HepG2 (cell line): ENCODE results near the gene MFSD6. TPM values are rescaled to one million over a fixed set of nuclear protein-coding genes. Genes with fewer than 3 reads are reported as not detected.

ENCODE experiments used
- ATAC-seq: fragments of 200-7000 bp; cut with Tn5 transposase; 3 replicates; pipeline ENCODE4 v1.9.1; 2020; ENCODE audit warnings: mild to moderate bottlenecking, moderate library complexity
- BruUV-seq: library from RNA; stranded (reverse); fragments of 400-500 nt; replicated peaks from 2 replicates; lab custom pipeline; 2021; lab: Mats Ljungman, UMichigan
- CTCF ChIA-PET: fragments of 300-600 bp; formaldehyde crosslinking; extraction: SDS; loops from one replicate; lab custom pipeline; 2021; ENCODE audit warnings: low total read pairs, inconsistent platforms, low intra/inter-chr PET ratio; lab: Yijun Ruan, JAX
- POLR2A ChIA-PET: fragments of 350-600 bp; sonication (Branson Sonifier 250); formaldehyde crosslinking; loops from one replicate; lab custom pipeline; 2020; ENCODE audit warnings: antibody characterized with exemption, inconsistent platforms; lab: Yijun Ruan, JAX
- DNase-seq: peaks from one replicate; pipeline ENCODE4 v3.0.0-alpha.2; 2015; ENCODE audit warnings: low spot score
- FAIRE-seq: peaks from 3 replicates; lab custom pipeline; 2011; peaks lifted over from hg19 to GRCh38; lab: Jason Lieb, UNC
- H2AFZ ChIP-seq: one replicate; pipeline ENCODE4 v1.6.1; 2011; ENCODE audit warnings: low read length, inconsistent platforms
- H3K27ac ChIP-seq: fragments of 300-600 bp; 3 replicates; pipeline ENCODE4 v1.8.0; 2011; ENCODE audit warnings: mixed run types, mild to moderate bottlenecking, mixed read lengths, low read length, inconsistent platforms; ENCODE audit not compliant: insufficient read depth; ENCODE audit errors: extremely low read length
- H3K27me3 ChIP-seq, 2 experiments: fragments of 200-600 bp in 1 of 2; 2 replicates in 1 of 2; 3 replicates in 1 of 2; pipeline versions ENCODE4 v1.6.0 to v1.8.0; 2011; ENCODE audit warnings: low read length in 2 of 2, mild to moderate bottlenecking in 2 of 2, moderate library complexity in 2 of 2, inconsistent platforms in 1 of 2; ENCODE audit not compliant: insufficient read depth in 2 of 2, control insufficient read depth in 1 of 2
- H3K36me3 ChIP-seq, 2 experiments: fragments of 200-600 bp in 1 of 2; replicated peaks in 1 of 2; 2 replicates in 1 of 2; 3 replicates in 1 of 2; pipeline versions ENCODE4 v1.5.1 to v1.8.0; 2011; ENCODE audit warnings: low read length in 2 of 2, inconsistent platforms in 1 of 2; ENCODE audit not compliant: insufficient read depth in 2 of 2, control insufficient read depth in 1 of 2
- H3K4me1 ChIP-seq: 2 replicates; pipeline ENCODE4 v1.5.1; 2012; ENCODE audit warnings: low read length, inconsistent platforms; ENCODE audit not compliant: insufficient read depth
- H3K4me2 ChIP-seq: 2 replicates; pipeline ENCODE4 v1.6.0; 2011; ENCODE audit warnings: low read depth, low read length, inconsistent platforms
- H3K4me3 ChIP-seq, 3 experiments: fragments of 200-600 bp in 1 of 3; sonication (generic), shearing (Covaris generic) in 1 of 3; replicated peaks in 1 of 3; 2 replicates each; pipeline ENCODE4 v1.5.1; 2011 to 2016; ENCODE audit warnings: low read length in 3 of 3, inconsistent platforms in 2 of 3, low read depth in 2 of 3, mild to moderate bottlenecking in 2 of 3, control low read depth in 1 of 3, mixed read lengths in 1 of 3; ENCODE audit not compliant: insufficient read depth in 1 of 3
- H3K79me2 ChIP-seq: one replicate; pipeline ENCODE4 v1.6.1; 2011; ENCODE audit warnings: low read length, inconsistent platforms; ENCODE audit not compliant: insufficient read depth
- H3K9ac ChIP-seq: 2 replicates; pipeline ENCODE4 v1.6.0; 2011; ENCODE audit warnings: mild to moderate bottlenecking, low read depth, low read length, inconsistent platforms; ENCODE audit not compliant: insufficient read depth
- H3K9me3 ChIP-seq: 2 replicates; pipeline ENCODE4 v1.5.1; 2012; ENCODE audit warnings: mild to moderate bottlenecking, low read length
- H4K20me1 ChIP-seq: 2 replicates; pipeline ENCODE4 v1.6.0; 2011; ENCODE audit warnings: inconsistent platforms, mild to moderate bottlenecking, low read length, moderate library complexity; ENCODE audit not compliant: insufficient read depth
- IRF2 ChIP-seq: IDR thresholded peaks from 2 replicates; pipeline ENCODE4 v1.6.1; 2018; ENCODE audit warnings: missing genetic modification reagents, missing compliant biosample characterization
- MEF2D ChIP-seq: sonication (generic); formaldehyde crosslinking; IDR thresholded peaks from 2 replicates; pipeline ENCODE4 v1.5.1; 2020; ENCODE audit warnings: mild to moderate bottlenecking, missing genetic modification reagents
- MXI1 ChIP-seq: IDR thresholded peaks from 3 replicates; pipeline ENCODE4 v1.6.1; 2012; ENCODE audit warnings: low read depth, low read length, inconsistent platforms, borderline replicate concordance
- PTBP1 ChIP-seq: fragments of 200-400 bp; formaldehyde crosslinking; IDR thresholded peaks from 2 replicates; pipeline ENCODE4 v1.6.1; 2018; ENCODE audit warnings: low read length, low read depth; ENCODE audit not compliant: poor library complexity, severe bottlenecking
- SNAI1 ChIP-seq: sonication (generic); formaldehyde crosslinking; IDR thresholded peaks from 2 replicates; pipeline ENCODE4 v1.5.0; 2020; ENCODE audit warnings: mild to moderate bottlenecking, missing genetic modification reagents, borderline replicate concordance
- SYNCRIP ChIP-seq: fragments of 200-400 bp; formaldehyde crosslinking; IDR thresholded peaks from 2 replicates; pipeline ENCODE4 v1.6.1; 2018; ENCODE audit warnings: mild to moderate bottlenecking, low read depth, low read length; ENCODE audit not compliant: insufficient read depth
- TBX2 ChIP-seq: sonication (generic); formaldehyde crosslinking; IDR thresholded peaks from 2 replicates; pipeline ENCODE4 v1.5.0; 2020; ENCODE audit warnings: missing genetic modification reagents, mild to moderate bottlenecking, borderline replicate concordance
- ZFP41 ChIP-seq: sonication (generic); formaldehyde crosslinking; IDR thresholded peaks from 2 replicates; pipeline ENCODE4 v1.4.0; 2020; ENCODE audit warnings: mild to moderate bottlenecking, missing genetic modification reagents, borderline replicate concordance
- ZNF549 ChIP-seq: sonication (generic); formaldehyde crosslinking; IDR thresholded peaks from 2 replicates; pipeline ENCODE4 v1.5.0; 2020; ENCODE audit warnings: missing genetic modification reagents
- ZNF550 ChIP-seq: sonication (generic); formaldehyde crosslinking; IDR thresholded peaks from 2 replicates; pipeline ENCODE4 v1.4.0; 2020; ENCODE audit warnings: mild to moderate bottlenecking, missing genetic modification reagents, borderline replicate concordance
- ZNF678 ChIP-seq: sonication (generic); formaldehyde crosslinking; IDR thresholded peaks from 2 replicates; pipeline ENCODE4 v1.4.0; 2020; ENCODE audit warnings: mild to moderate bottlenecking, missing genetic modification reagents
- WGBS: methylation state at CpG from one replicate; pipeline ENCODE4 v1.1.6; 2017; ENCODE audit warnings: low lambda C conversion rate; 5-methylcytosine and 5-hydroxymethylcytosine counted together
- in situ Hi-C: cut with HindIII; loops from 2 replicates; pipeline ENCODE4 v1.10.0; 2017; ENCODE audit warnings: low pct_unique_long_range_greater_than_20kb; ENCODE audit not compliant: extremely low pct_ligation_motif_present
- intact Hi-C: fragments of 100-400 bp; cut with micrococcal nuclease; formaldehyde crosslinking; loops from one replicate; pipeline ENCODE4 v1.10.0; 2022; ENCODE audit not compliant: unreplicated experiment
- polyA plus RNA-seq, 8 experiments: library from polyadenylated mRNA; depleted of rRNA in 3 of 8; stranded (reverse) in 7 of 8; unstranded in 1 of 8; fragments of >200 nt; fragmentation: Illumina TruSeq in 4 of 8; extraction: Trizol in 4 of 8; gene quantifications; 2 replicates each; pipeline versions ENCODE4 v1.2.1 to v1.2.3, GENCODE V29; 2011 to 2016; ENCODE audit warnings: low read depth in 4 of 8, missing spikeins in 1 of 8, mixed read lengths in 1 of 8; ENCODE audit not compliant: insufficient read depth in 1 of 8
- total RNA-seq, 5 experiments: library from RNA; depleted of rRNA; stranded (reverse); fragments of >200 nt; fragmentation: Illumina TruSeq; extraction: Trizol; gene quantifications; 2 replicates each; pipeline ENCODE4 v1.2.3, GENCODE V29; 2016; ENCODE audit warnings: low read depth in 1 of 5
- TF ChIP-seq, protein P1 (sequence below): IDR thresholded peaks from 2 replicates; pipeline ENCODE4 v1.6.1; 2016; ENCODE audit warnings: low read depth, control low read depth
- TF ChIP-seq, protein P2 (sequence below), 2 experiments: fragments of 450-650 bp in 1 of 2; sonication (generic) in 1 of 2; formaldehyde crosslinking; IDR thresholded peaks; 2 replicates each; pipeline versions ENCODE4 v1.5.0 to v1.8.0; 2020 to 2022; ENCODE audit warnings: mild to moderate bottlenecking in 1 of 2, missing genetic modification reagents in 1 of 2
- TF ChIP-seq, protein P3 (sequence below): sonication (generic); formaldehyde crosslinking; IDR thresholded peaks from 2 replicates; pipeline ENCODE4 v1.4.0; 2020; ENCODE audit warnings: missing genetic modification reagents
- TF ChIP-seq, protein P4 (sequence below): sonication (generic); formaldehyde crosslinking; IDR thresholded peaks from 2 replicates; pipeline ENCODE4 v1.8.0; 2022; ENCODE audit warnings: missing genetic modification reagents, low read depth, mild to moderate bottlenecking, borderline replicate concordance

MFSD6 gene
- total and polyA plus RNA-seq, 2 of the 13 experiments (the other 11 are each of a cell fraction or from before 2014, with no cell fraction given), result 0.92 to 1.4 TPM

DNA sequence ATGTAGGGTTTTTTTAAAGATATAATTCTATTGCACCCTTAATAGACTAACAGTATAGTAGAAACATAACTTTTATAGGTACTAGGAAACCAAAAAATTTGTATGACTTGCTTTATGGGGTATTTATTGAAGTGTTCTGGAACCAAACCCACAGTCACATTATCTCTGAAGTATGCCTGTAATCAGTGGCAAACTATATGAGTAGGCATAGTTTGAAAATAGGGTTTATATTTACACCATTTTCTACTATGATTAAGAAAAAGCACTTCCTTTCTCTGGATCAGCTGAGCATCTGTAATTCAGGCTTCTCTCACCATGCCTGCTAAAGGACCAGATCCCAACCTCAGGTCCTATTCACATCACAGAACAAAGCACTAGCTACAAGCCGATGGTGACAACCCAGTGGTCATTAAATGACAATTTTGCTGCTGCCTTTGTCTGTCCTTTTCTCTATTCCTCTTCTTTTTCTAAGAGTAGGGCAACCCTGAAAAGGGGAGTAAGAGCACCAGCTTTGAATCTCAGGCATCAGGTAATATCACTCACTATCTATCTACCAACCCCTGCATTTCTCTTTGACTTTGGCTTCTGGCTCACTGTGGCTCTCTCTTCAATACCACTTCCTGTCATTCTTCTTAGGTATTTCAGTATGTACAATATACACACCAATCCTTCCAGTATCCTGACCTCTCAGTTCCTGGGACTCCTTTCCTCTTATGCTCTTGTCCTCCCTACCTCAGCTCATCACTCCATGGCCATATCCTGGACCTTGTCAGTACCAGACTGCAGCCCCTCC lies 112.0 kb downstream of the MFSD6 start:
- CTCF ChIA-PET, result no interaction called here

DNA sequence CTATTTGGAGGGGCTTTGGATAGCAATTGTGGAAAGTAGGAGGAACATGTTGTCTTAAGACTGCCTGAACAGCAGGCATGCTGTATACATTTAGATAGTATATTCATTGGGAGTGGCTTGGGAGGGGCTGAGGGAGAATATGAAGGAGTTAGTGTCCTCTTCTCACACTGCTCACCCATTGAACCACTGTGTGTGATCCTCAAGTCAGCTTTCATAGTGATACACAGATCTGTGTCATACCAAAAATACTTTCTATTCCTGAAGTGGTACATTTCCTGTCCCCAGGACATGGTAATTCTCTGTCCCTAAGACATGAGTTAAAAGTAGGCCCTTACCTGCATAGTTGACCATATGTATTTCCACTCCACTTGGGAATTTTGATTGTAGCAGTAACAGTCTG lies 116.8 kb downstream of the MFSD6 start:
- intact Hi-C loops, result no loop called here
- peaks cover 25% of the 10 kb centered on the region for H3K4me1 ChIP-seq
- no peaks in the 10 kb centered on the region for H3K79me2 ChIP-seq
- H3K9ac ChIP-seq, result no peak overlapping the region
- no peak overlapping the region for H3K27ac ChIP-seq
- ChIA-PET CTCF (no interaction called here), POLR2A (no interaction called here)
- H3K9me3 ChIP-seq, result no peaks in the 10 kb centered on the region
- H2AFZ ChIP-seq, result no peak overlapping the region
- H3K36me3 ChIP-seq, result no peaks in the 10 kb centered on the region; a peak in 1 of 5 replicates
- ATAC-seq (no peak), FAIRE-seq (no peak), DNase-seq (no peak)
- no TSS peak for BruUV-seq
- H3K4me3 ChIP-seq, result no peak overlapping the region
- no peaks in the 10 kb centered on the region for H4K20me1 ChIP-seq
- no peak overlapping the region for H3K4me2 ChIP-seq
- no peaks in the 10 kb centered on the region for H3K27me3 ChIP-seq
- in situ Hi-C loops, result loop anchor here (25.0 kb wide), 1 partner anchor 188 kb away; the partner anchor contains the start of gene INPP1
- TF ChIP-seq IRF2 (no peak), ZNF678 (CRISPR knock-in tag) (no peak), TBX2 (CRISPR knock-in tag) (no peak), ZFP41 (CRISPR knock-in tag) (no peak), MXI1 (no peak), ZNF550 (CRISPR knock-in tag) (no peak), SYNCRIP (no peak)
- TF ChIP-seq, protein P1, sequence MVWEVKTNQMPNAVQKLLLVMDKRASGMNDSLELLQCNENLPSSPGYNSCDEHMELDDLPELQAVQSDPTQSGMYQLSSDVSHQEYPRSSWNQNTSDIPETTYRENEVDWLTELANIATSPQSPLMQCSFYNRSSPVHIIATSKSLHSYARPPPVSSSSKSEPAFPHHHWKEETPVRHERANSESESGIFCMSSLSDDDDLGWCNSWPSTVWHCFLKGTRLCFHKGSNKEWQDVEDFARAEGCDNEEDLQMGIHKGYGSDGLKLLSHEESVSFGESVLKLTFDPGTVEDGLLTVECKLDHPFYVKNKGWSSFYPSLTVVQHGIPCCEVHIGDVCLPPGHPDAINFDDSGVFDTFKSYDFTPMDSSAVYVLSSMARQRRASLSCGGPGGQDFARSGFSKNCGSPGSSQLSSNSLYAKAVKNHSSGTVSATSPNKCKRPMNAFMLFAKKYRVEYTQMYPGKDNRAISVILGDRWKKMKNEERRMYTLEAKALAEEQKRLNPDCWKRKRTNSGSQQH (CRISPR knock-in tag), result no peak
- TF ChIP-seq, protein P2, sequence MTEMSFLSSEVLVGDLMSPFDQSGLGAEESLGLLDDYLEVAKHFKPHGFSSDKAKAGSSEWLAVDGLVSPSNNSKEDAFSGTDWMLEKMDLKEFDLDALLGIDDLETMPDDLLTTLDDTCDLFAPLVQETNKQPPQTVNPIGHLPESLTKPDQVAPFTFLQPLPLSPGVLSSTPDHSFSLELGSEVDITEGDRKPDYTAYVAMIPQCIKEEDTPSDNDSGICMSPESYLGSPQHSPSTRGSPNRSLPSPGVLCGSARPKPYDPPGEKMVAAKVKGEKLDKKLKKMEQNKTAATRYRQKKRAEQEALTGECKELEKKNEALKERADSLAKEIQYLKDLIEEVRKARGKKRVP (CRISPR knock-in tag; IDR thresholded peaks at IDR 0.05), result no peak
- TF ChIP-seq, protein P3, sequence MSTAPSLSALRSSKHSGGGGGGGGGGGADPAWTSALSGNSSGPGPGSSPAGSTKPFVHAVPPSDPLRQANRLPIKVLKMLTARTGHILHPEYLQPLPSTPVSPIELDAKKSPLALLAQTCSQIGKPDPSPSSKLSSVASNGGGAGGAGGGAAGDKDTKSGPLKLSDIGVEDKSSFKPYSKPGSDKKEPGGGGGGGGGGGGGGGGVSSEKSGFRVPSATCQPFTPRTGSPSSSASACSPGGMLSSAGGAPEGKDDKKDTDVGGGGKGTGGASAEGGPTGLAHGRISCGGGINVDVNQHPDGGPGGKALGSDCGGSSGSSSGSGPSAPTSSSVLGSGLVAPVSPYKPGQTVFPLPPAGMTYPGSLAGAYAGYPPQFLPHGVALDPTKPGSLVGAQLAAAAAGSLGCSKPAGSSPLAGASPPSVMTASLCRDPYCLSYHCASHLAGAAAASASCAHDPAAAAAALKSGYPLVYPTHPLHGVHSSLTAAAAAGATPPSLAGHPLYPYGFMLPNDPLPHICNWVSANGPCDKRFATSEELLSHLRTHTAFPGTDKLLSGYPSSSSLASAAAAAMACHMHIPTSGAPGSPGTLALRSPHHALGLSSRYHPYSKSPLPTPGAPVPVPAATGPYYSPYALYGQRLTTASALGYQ (CRISPR knock-in tag), result no peak

More for the DNA sequence above, 112.0 kb downstream of the MFSD6 start:
- Histone ChIP-seq H3K27ac (no peak overlapping the region), H2AFZ (no peak overlapping the region), H3K4me3 (no peak overlapping the region), H3K9ac (no peak overlapping the region), H3K9me3 (no peaks in the 10 kb centered on the region), H4K20me1 (no peaks in the 10 kb centered on the region), H3K79me2 (no peaks in the 10 kb centered on the region), H3K27me3 (no peaks in the 10 kb centered on the region), H3K36me3 (no peaks in the 10 kb centered on the region; a peak in 1 of 5 replicates), H3K4me2 (no peak overlapping the region), H3K4me1 (no peaks in the 10 kb centered on the region)
- WGBS, result 96% methylated on average over 1 of the region's 1 CpG
- ATAC-seq, result no peak
- DNase-seq, result no peak
- no TSS peak for BruUV-seq
- POLR2A ChIA-PET, result no interaction called here
- FAIRE-seq, result no peak
- no peak for TF ChIP-seq MEF2D (CRISPR knock-in tag)
- no peak for TF ChIP-seq SNAI1 (CRISPR knock-in tag)
- TF ChIP-seq, protein P4, sequence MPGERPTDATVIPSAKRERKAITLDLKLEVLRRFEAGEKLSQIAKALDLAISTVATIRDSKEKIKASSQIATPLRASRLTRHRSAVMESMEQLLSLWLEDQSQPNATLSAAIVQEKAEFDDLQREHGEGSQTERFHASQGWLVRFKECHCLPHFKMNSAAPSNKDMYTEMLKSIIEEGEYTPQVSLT (CRISPR knock-in tag), result no peak
- no peak for TF ChIP-seq ZNF549 (CRISPR knock-in tag)
- TF ChIP-seq PTBP1, result no peak
- intact Hi-C loops (no loop called here), in situ Hi-C loops (loop anchor here (10.0 to 25.0 kb wide), 2 partner anchors 183 to 435 kb away; partner anchors contain the start of gene INPP1)
